ENCODE measurements around the gene ZCCHC7.

ZCCHC7 gene

DNA sequence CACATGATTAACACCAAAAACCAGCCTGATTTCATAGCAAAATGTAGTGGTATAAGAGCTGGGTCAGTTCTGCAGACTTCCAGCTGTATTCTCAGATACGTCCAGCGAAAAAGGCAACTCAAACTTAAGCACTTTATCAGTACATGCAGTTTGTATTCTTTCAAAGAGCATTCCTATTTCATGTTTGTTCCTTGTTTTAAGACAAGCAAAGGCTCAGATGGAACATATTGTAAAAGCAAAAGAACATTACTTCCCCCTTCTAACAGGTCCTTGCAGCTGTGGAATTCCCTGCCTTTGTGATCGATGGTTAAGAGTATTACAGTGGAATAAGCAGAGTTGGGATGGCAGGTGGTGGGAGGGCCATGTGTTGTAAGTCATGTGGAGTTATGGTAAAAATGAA, 215.8 kb downstream of the ZCCHC7 start:
- DNase-seq (ENCODE audit: low read depth in 2 of 2) = no peak

DNA sequence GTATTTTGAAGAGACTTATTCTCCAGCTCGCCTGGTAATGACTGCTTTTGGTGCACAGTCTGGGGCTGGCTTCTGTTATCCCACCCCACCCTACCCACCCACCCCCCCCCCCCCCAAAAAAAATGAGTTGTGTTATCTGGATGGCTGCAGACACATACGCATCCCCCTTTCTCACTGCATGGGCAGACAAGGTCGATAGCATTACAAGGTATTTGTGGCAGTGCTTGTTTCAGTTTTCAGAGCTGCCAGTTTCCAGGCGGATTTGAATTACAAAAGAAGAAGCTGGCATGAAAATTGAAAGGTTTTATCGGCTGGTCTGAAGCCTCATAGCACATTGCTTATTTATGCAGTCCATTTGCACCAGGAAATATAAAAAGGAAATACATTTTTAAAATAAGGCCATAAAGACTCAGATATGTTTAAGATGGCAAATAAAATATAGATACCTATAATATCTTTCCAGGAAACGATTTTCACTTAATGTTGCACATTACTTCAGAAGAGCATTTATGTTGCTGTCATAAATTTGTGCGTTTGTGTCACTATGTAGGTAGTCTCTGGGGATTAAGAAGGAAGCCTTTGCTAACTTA, 217.0 kb downstream of the ZCCHC7 start:
- no peak for DNase-seq (ENCODE audit: low read depth in 2 of 2)

DNA sequence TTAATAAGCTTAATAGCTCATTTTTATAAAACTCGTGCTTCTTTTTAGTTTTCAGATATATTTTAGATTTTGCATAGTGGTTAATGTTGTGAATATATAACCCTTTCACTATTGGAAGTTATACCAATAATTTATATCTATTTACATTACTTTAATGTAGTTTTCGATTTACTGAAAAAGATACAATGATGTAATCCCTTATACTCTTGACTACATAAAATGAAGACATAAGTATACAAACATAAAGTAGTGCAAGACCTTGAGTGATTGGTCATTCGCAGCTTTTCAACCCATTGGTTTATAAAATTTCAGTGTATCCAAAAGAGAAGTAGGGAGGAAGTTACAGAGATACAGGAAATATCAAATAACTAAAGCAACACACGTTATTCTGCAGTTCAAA, 217.8 kb downstream of the ZCCHC7 start:
- DNase-seq (ENCODE audit: low read depth in 2 of 2) = no peak

DNA sequence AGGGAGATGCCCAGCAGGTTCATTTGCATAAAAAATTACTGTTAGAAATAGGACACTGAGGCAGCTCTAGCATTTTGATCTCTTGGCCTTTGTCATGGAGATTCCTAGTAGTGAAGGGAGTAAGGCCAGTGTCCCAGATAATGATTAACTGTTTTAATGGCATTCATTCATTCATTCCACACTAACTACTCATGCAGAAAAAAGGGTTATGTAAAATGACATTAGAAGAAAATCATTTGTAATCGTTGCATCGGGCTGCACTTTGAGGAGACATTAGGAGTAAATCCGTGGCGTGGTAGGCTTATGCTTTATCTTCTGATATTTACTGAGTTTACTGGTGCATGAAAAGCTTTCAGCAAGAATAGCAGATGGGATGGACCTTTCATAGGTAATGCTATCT, 219.5 kb downstream of the ZCCHC7 start:
- DNase-seq (ENCODE audit: low read depth in 2 of 2) = no peak

DNA sequence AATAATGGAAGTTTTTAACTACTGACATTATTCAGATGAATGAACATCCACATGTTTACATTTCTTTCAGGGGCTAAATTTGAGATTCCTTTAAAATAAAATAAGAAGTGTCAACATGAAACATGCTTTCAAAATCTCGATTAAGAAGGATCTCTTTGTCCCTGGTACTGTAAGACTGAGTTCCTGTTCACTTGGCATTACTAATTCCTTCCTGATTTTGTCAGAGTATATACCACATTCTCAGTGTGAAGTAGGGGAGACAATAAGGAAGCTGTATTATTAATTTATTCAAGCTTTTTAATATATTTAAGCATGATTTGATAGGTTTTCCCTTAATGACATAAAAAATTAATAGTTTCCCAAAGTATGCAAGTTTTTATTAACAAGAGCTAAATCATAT, 220.6 kb downstream of the ZCCHC7 start:
- DNase-seq (ENCODE audit: low read depth in 2 of 2) = no peak

DNA sequence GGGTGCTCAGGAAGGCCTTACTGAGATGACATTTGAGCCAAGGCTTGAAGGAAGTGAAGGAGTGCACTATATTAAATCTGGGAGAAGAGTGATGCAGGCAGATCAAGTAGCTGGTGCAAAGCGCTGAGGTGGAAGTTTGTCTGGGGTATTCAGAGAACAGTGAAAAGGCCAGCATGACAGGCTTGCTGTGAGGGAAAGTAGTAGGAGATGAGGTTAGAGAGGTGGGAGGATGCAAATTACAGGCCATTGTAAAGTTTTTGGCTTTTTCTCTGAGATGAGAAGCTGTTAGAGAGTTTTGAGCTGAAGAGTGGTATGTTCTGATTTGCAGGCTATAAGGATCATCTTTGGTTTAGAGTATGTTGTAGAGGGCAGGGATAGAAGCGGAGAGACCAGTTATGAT, 221.3 kb downstream of the ZCCHC7 start:
- no peak for DNase-seq (ENCODE audit: low read depth in 2 of 2)

DNA sequence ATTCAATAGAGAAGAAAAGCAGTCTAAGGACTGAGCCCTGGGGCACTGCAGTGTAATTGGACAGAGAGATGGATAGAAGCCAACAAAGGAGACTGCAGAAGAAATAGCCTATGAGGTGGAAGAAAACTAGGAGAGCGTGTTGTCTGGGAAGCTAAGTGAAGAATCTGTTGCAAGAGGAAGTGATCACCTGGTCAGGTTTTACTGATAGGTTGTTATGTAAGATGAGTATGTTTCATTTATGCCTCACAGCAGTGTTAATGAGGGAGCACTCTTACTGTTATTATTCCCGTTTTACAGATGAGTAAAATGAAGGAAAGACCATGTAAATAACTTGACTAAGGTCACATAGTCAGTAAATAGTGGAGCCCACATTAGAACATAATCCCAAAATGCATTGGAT, 222.1 kb downstream of the ZCCHC7 start:
- no peak for DNase-seq (ENCODE audit: low read depth in 2 of 2)

DNA sequence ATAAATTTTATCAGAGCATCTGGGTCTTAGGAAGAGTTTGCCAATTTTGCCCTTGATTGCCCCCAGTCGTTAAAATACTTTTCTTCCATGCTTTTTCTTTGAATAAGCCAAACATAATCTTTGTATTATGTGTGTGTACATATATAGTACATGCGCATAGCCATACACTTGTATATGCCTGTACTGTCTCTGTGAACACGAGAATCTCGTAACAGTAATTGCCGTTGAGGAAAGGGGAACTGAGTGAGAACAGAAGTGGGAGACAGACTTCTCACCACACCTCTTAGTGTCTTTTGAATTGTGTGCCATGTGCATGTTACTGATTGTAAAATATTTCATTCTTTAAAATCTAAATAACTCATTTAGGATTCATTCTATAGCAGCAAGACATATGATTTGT, 222.5 kb downstream of the ZCCHC7 start:
- DNase-seq (ENCODE audit: low read depth in 2 of 2) = no peak

DNA sequence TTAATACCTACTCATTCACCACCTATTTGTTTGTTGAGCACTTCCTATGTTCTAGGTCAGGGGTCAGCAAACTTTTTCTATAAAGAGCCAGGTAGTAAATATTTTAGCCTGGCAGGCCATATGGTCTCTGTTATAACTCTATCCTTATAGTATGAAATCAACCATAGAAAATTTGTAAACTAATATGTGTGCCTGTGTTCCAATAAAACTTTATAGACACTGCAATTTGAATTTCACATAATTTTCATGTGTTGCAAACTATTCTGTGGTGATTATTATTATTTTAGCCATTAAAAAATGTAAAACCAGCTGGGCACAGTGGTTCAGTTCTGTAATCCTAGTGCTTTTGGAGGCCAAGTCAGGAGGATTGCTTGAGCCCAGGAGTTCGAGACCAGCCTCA, 223.3 kb downstream of the ZCCHC7 start:
- no peak for DNase-seq (ENCODE audit: low read depth in 2 of 2)

DNA sequence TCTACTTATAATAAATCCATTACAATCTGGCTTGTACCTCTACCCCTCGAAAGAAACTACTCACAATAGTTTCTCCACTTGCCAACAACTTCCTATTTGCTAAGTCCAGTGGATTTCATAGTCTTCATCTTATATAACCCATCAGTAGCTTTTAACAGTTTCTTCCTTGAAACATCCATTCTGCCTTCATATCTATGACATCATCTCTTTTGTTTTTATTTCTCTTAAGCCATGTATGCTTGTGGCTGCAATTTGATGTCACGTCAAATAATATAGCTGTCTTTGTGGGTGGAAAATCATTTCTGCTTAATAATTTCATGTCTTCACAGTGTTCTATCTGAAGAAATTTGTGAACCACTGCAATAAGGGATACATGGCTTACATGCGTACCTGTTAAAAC, 224.7 kb downstream of the ZCCHC7 start:
- DNase-seq (ENCODE audit: low read depth in 2 of 2) = no peak

DNA sequence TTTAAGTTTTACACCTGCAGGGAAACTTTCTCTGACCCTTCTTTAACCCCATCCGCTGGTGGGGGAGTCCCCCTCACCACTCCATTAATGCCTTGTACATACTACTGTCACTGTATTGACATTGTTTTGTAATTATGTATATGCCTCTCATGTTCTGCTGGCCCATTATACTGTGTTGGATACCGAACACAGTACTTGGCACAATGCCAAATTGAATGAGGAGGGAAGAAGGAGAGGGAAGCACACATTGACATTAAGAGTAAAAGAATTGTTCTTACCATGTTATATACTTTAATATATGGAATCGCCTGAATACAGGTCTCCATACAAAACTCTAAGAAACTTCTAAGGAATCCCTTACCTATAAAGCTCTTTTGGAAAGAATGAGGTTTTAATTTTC, 228.5 kb downstream of the ZCCHC7 start:
- DNase-seq (ENCODE audit: low read depth in 2 of 2) = no peak

DNA sequence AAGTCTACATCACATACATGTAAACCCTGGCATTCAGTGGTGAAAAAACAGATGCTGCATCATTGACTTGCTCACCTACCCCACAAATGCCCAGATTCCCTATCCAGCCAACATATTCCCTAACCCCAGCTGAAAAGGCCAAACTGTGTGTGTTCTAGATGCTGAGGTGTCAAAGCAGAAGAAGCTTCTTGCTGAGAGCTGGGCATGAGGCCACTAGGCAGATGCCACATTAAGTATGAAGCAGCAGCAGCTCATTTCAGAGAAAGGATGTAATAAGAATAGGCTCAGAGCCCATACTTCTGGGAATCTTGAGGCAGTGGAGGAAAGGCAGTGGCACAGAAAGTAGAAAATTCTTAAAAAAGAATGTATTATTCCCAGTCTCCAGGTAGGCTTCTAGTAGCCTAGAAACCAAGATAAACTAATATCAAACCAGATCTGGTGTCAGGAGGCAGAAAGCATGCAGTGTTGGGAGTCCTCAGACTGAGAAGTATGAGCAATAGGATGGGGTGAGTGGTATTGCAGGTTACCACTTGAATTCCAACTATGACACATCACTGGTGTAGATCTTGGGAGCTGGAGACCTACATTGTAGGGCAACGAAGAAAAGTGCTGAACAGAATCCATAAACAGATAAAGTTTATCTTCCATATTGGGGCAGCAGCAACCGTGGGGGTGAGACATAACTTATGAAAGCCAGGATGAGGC, 230.3 kb downstream of the ZCCHC7 start:
- no peak for DNase-seq (ENCODE audit: low read depth in 2 of 2)

DNA sequence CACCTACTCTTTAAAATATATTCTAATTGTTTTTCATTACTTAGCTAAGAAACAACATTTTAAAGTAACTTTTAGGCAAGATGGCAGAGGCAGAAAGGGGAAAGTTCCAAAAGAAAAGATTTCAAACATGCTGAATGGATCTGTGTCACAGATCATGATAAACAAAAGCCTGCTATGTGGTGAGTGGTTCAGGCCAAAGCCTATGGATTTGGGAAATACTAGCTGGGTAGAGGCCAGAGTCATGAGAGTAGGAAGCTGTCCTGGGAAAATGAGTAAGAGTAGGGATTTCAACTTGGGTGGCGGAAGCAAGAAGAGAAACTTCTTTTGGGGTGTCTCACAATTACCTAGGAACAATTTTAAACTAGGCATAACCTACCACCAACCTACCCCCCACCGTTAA, 233.4 kb downstream of the ZCCHC7 start:
- DNase-seq (ENCODE audit: low read depth in 2 of 2) = no peak

DNA sequence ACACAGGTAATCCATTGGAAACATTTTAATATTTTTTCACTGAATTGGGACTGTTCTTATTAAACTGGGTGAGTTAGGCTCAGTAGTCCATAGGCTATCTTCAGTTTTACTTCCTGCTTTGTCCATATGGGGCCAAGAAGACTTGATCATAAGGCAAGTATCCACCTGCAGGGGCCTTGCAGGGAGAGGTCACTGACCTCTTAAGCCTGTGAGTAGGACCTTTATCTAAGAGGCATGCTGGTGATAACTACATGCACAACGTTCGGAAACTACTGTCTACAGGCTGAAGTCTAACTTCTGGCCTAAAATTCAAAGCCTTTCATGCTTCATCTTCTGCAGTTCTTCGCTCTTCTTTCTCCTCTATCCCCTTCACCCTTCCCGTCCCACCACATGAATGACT, 242.1 kb downstream of the ZCCHC7 start:
- DNase-seq (ENCODE audit: low read depth in 2 of 2) = no peak

DNA sequence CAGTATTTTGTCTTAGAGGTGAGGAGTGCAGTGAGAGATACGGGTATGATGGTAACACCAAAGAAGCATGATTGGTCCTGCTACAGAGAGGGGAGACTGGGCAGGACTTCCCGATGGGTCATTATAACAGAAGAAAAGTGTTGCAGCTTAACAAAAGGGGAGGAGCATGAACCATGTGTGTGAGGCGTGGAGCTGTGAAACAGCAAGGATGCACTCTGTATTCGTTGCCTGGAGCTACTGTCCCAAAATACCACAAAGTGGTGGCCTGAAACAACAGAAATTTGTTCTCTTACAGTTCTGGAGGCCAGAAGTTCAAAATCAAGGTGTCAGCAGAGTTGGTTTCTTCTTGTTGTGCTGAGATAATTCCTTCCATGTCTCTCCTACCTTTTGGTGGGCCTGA, 242.8 kb downstream of the ZCCHC7 start:
- no peak for DNase-seq (ENCODE audit: low read depth in 2 of 2)

DNA sequence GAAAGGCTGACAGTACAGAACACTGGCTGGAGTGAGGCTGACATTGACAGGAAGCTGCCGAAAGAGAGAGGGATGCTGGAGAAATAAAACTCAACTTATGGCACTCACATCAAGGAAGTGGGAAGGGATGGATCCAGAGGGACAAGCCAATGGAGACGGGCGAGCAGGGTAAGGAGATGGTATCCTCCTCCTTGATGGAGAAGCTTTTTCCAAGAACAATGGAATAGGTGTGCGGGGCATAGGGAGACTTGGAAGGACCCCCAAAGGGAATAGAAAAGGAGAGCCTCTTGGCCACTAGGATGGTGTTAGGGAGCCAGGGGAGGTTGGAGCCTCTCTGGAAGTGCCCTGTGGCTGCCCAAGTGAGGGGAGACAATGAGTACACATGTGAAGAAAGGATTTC, 243.8 kb downstream of the ZCCHC7 start:
- no peak for DNase-seq (ENCODE audit: low read depth in 2 of 2)

DNA sequence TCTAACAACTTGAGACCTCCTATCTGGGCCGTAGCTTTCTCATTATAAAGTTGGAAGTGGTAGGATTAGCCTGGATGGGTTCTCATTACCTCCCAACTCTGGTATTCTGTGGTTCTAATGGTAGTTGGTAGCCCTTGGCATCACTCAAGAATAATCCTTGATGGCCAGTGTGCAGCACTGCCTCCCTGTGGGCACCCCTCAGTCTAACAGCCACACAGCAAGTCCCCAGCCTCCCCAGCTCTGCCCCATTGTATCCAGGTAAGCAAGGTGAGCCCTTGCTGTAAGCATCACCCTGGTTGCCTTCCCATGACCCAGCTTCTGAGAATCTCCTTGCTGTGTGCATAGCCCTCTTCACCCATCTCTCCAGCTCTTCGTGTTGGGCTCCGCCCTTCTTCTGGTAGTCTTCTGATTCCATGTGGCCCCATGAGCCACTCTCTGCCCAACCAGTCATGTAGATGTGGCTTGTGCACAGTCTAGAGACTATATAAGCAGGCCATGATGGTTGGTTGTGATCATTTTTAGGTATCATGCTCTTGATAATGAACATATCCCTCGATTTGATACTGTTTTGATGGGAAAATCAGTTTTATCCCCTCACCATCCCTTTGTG, 244.5 kb downstream of the ZCCHC7 start:
- no peak for DNase-seq (ENCODE audit: low read depth in 2 of 2)

DNA sequence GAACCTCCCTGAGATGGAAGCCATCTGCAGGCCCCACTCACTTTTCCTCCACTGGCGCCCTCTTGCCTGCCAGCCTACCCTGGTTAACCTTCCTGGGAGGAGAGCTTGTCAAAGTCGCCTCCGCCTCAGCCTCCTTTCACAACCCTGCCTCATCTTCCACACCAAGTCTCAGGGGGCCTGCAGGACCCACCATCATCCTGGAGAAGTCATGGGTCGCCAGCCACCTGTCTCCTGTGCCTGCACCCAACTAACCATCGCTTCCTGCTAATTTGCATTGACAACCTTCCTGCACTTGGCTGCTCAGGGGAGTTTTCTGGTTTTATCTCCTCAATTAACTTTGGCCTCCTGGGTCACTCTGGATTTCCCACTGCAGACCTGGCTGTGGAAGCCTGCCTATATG, 249.3 kb downstream of the ZCCHC7 start:
- DNase-seq (ENCODE audit: low read depth in 2 of 2) = no peak

DNA sequence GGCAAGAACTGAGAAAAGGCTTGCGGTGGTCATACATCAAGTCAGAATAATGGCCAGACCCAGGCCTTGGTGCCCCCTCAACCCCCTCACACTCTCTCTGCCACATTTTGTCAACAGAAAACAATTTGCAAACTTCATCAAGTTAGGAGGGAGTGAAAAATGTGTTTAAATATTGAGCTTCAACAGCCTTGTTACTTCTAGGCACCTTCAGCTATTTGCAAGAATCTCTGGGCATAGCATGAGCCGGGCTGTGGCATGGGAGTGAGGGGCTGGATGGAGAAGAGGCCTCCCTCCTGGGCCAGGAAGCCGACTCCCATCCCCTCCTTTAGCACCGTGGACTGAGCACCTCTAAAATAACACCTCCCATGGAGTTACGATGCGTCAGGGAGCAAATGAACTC, 249.9 kb downstream of the ZCCHC7 start:
- no peak for DNase-seq (ENCODE audit: low read depth in 2 of 2)

DNA sequence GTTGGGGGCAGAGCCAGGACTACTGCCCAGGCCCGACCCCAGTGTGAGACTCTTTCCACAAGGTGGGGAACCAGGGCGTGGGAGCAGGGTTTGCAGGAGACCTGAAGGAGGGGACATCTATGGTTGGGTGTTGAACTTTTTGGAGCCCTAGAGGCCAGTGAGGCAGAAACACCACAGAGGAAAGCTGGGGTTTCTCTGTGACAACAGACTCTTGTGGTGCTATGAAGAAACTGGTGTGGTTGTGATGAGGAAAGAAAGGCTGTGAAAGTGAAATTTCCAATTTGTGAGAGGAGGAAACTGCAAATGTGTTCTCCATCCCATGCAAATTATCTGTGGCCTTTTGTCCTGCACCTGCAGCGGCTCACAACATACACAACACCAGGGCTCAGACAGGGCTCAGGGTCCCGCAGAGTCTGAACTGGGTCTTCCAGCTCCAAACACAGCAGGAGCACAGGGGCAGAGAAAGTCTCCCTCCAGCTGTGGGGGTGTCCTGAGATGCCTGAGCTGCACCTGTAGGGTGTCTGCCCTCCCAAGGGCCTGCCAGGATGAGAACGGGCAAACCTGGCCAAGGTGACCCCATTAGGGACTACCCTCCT, 250.7 kb downstream of the ZCCHC7 start:
- no peak for DNase-seq (ENCODE audit: low read depth in 2 of 2)

DNA sequence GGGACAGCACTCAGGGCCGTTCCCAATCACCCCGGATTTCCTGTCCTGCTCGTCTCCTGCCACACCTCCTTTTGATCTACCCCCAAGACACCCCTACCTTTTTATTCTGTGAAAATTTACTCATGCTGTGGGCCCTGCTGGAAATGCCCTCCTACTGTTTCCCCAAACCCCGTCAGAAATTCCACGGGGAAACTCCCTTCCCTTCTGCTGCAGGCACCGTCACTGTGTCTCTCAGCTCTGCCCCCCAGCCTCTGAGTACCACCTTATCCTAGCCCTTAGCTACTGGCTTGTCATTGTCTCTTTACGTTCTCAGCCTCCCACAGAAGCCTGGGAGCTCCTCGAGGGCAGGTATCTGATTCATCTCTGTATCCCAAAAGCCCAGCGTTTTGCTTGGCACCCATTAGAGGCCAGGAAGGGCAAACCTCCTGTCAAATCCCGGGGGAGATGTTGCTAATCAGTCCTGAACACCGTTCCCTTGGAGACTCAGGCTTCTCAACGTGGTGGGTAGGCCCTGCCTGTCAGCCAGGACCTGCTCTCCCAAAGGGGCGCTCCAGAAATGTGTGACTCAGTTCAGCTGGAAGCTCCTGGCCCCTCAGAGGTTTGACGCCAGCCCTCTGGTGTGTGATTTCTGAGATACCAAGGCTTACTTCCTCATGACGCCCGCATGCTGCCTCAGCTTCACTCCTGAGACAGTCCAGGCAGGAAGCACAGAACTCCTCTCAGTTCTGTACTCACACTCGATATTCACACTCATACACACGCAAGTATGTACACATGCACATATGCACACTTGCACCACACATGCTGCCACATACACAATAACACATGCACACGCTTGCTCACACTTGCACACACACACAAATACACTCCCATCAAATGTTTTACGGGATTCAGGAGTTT, 251.4 kb downstream of the ZCCHC7 start:
- no peak for DNase-seq (ENCODE audit: low read depth in 2 of 2)

DNA sequence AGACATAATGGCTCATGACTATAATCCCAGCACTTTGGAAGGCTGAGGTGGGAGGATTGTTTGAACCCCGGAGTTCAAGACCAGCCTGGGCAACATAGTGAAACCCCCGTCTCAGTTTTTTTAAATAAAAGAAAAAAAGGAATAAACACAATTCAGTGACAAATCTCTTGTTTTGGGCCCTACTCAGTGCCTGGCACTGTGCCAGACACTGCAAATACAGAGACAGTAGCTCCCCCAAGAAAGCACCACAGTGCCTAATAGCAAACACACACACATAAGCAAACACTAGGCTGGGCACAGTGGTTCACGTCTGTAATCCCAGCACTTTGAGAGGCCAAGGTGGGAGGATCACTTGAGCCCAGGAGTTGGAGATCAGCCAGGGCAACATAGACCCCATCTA, 252.5 kb downstream of the ZCCHC7 start:
- DNase-seq (ENCODE audit: low read depth in 2 of 2) = no peak
